Astrocyte (in vitro differentiated cells and primary cell): ENCODE measurements around the gene TNNC2.

Experiments used
- CTCF ChIP-seq: IDR thresholded peaks from 2 replicates; pipeline ENCODE4 v1.5.1; 2011; ENCODE audit warnings: low read depth, mild to moderate bottlenecking, inconsistent platforms, low read length, moderate library complexity; ENCODE audit not compliant: insufficient read depth
- EZH2 ChIP-seq: IDR thresholded peaks from 2 replicates; pipeline ENCODE4 v1.6.1; 2012; ENCODE audit warnings: mild to moderate bottlenecking, low read length, inconsistent platforms; ENCODE audit not compliant: insufficient read depth

DNA sequence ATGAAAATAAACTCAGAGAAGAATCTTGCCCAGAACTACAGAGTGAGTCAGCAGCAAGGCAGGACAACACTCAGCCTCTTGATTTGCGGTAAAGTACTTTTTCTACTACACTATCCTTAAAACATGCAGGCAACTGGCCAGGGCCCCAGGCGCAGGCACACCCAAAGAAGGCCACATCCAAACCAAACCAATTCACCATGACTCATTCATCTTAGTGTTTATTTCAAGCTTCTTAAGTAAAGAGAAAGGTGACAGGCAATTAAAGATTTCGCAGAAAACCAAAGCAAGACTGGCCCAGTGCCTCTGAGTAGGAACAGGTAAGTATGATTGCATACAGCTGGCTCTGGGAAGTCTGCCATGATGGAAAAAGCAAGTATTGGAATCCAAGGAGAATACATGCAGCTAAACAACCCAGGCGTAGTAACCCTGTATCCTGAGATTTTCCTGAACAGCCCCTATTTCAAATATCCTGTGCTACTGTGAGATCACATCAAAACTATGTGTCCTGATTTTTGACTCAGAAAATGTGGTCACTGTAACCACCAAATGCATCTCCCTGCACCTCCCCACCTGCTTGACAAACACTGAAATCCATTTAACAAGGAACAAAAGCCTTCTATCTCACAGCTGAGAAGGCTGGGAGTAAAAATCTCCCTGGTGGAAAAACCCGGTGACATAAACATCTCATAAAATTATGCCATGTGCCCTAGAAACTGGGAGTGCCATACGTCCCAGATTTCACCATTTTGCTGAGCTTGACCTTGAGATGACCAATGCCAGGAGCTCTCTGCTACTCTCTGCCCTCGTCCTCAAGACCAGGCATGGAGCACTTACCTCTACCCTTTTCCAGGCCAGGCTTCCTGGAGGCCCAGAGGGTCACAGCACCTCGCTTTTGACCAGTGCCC, 47.8 kb downstream of the TNNC2 start:
- TF ChIP-seq CTCF, result no peak
- no peak for TF ChIP-seq EZH2
